HepG2 (cell line): Measurements from ENCODE around the gene DCAF15. TPM values are rescaled to one million over a fixed set of nuclear protein-coding genes. Genes with fewer than 3 reads are reported as not detected.
A peak's percentile ranks its signal among the peaks of the same experiment; 100 is the strongest.

Source experiments
- KLF11 ChIP-seq: IDR thresholded peaks from 2 replicates; pipeline ENCODE4 v1.6.1; 2016; ENCODE audit warnings: missing compliant biosample characterization
- NFYB ChIP-seq: sonication (generic); formaldehyde crosslinking; IDR thresholded peaks from 2 replicates; pipeline ENCODE4 v1.4.0; 2020; ENCODE audit warnings: missing genetic modification reagents
- PCBP1 ChIP-seq: fragments of 200-400 bp; formaldehyde crosslinking; IDR thresholded peaks from 2 replicates; pipeline ENCODE4 v1.6.1; 2017; ENCODE audit warnings: mild to moderate bottlenecking, low read depth, low read length, borderline replicate concordance
- polyA plus RNA-seq, 8 experiments: library from polyadenylated mRNA; depleted of rRNA in 3 of 8; stranded (reverse) in 7 of 8; unstranded in 1 of 8; fragments of >200 nt; fragmentation: Illumina TruSeq in 4 of 8; extraction: Trizol in 4 of 8; gene quantifications; 2 replicates each; pipeline versions ENCODE4 v1.2.1 to v1.2.3, GENCODE V29; 2011 to 2016; ENCODE audit warnings: low read depth in 4 of 8, missing spikeins in 1 of 8, mixed read lengths in 1 of 8; ENCODE audit not compliant: insufficient read depth in 1 of 8
- total RNA-seq, 5 experiments: library from RNA; depleted of rRNA; stranded (reverse); fragments of >200 nt; fragmentation: Illumina TruSeq; extraction: Trizol; gene quantifications; 2 replicates each; pipeline ENCODE4 v1.2.3, GENCODE V29; 2016; ENCODE audit warnings: low read depth in 1 of 5
- TF ChIP-seq, protein P1 (sequence below): sonication (generic); formaldehyde crosslinking; IDR thresholded peaks from 2 replicates; pipeline ENCODE4 v1.4.0; 2020; ENCODE audit warnings: mild to moderate bottlenecking, missing genetic modification reagents

The DCAF15 gene
- total and polyA plus RNA-seq, 2 of the 13 experiments (the other 11 are each of a cell fraction or from before 2014, with no cell fraction given), result 13.6 to 14.0 TPM

DNA sequence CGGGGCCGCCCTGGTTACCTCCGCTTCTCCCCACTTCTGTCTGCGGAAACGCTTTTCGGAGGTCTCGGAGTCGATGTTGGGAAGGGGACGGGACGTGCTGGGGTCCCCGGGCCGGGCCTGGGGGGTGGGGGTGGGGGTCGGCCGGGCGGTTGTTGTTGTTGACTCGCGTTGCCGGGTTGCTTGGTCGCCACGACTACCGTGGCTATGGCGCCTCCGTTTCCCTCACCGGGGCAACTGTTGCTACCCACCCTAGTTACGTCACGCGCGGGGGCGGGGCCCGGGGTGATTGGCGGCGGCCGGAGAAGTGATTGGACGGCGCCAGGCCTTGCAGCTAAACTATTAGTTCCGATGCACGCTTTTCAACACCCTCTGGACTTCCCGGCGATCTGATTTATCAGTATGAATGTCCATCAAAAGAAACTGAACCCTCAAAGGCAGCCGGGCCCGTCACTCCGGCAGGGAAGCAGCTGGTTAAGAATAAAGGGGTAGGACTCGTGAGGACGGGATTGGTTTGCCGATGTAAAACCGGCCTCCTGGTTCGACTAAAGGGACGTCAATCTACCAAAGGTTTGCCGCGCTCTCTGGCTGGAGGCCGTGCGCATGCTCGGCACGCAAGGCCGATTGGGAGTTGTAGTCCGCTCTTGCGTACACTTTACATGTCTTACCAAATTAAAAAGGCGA, 53.9 kb downstream of the DCAF15 start, which contains the start of gene RFX1 (continued):
- TF ChIP-seq, protein P1, sequence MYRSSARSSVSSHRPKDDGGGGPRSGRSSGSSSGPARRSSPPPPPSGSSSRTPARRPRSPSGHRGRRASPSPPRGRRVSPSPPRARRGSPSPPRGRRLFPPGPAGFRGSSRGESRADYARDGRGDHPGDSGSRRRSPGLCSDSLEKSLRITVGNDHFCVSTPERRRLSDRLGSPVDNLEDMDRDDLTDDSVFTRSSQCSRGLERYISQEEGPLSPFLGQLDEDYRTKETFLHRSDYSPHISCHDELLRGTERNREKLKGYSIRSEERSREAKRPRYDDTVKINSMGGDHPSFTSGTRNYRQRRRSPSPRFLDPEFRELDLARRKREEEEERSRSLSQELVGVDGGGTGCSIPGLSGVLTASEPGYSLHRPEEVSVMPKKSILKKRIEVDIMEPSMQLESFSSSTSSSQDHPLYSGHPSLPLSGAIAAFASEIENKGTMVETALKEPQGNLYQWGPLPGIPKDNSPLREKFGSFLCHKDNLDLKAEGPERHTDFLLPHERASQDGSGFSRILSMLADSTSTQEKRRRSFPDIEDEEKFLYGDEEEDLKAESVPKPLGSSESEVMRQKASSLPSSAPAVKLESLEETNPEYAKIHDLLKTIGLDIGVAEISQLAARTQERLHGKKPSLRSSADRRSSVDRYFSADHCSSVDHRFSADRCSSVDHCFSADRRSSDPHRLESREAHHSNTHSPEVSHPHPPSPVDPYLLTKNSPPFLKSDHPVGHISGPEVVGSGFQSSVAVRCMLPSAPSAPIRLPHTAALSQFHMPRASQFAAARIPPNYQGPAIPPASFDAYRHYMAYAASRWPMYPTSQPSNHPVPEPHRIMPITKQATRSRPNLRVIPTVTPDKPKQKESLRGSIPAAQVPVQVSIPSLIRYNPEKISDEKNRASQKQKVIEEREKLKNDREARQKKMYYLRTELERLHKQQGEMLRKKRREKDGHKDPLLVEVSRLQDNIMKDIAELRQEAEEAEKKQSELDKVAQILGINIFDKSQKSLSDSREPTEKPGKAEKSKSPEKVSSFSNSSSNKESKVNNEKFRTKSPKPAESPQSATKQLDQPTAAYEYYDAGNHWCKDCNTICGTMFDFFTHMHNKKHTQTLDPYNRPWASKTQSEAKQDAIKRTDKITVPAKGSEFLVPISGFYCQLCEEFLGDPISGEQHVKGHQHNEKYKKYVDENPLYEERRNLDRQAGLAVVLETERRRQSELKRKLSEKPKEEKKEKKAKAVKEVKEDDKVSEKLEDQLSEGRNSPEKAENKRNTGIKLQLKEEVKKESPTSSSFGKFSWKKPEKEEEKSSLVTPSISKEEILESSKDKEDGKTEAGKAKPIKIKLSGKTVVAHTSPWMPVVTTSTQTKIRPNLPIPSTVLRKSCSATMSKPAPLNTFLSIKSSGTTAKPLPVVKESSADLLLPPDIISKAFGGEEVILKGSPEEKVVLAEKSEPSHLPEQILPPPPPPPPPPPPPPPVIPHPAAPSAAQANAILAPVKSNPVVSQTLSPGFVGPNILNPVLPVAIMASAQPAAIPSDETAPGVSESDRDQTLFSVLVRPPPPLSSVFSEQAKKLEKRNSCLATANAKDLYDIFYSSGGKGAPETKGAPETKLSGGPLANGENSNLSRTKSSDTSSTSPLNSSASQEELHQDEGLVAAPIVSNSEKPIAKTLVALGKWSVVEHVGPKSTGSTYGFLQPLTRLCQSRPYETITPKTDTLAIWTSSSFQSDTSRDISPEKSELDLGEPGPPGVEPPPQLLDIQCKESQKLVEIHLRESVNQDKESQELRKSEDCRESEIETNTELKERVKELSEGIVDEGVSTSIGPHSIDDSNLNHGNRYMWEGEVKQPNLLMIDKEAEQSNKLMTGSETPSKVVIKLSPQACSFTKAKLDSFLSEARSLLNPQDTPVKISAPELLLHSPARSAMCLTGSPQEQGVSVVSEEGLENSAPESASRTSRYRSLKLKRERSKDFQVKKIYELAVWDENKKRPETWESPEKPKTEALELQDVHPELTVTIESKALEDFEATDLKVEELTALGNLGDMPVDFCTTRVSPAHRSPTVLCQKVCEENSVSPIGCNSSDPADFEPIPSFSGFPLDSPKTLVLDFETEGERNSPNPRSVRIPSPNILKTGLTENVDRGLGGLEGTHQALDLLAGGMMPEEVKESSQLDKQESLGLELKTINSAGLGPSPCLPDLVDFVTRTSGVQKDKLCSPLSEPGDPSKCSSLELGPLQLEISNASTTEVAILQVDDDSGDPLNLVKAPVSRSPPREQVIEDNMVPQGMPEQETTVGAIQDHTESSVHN (CRISPR knock-in tag), result 0 out of 2 replicates have a peak, but pooled peaks have one; percentile 15
- TF ChIP-seq NFYB (CRISPR knock-in tag), result peak; percentile 98
- TF ChIP-seq KLF11, result peak; percentile 10; the same call in 1 of the 2 replicates
- TF ChIP-seq PCBP1, result peak; percentile 99
